Brain microvascular endothelial cell (primary cell): ENCODE results near the gene PEA15.

ENCODE experiments used
- DNase-seq: peaks from one replicate; pipeline ENCODE4 v3.0.0-alpha.2; 2020
- H3K27ac ChIP-seq: fragments of 250-450 bp; sonication (Bioruptor Pico); 2 replicates; pipeline ENCODE4 v1.5.1; 2020; ENCODE audit warnings: mild to moderate bottlenecking, moderate library complexity
- H3K27me3 ChIP-seq: fragments of 250-450 bp; sonication (Bioruptor Pico); replicated peaks from 2 replicates; pipeline ENCODE4 v1.5.1; 2020; ENCODE audit warnings: mild to moderate bottlenecking
- H3K36me3 ChIP-seq: fragments of 250-450 bp; sonication (Bioruptor Pico); replicated peaks from 2 replicates; pipeline ENCODE4 v1.5.1; 2020; ENCODE audit warnings: mild to moderate bottlenecking
- H3K4me3 ChIP-seq: 2 replicates; pipeline ENCODE4 v1.5.1; 2011; ENCODE audit warnings: low read depth, mild to moderate bottlenecking, control low read depth, low read length, moderate library complexity
- CTCF ChIP-seq: IDR thresholded peaks from 2 replicates; pipeline ENCODE4 v1.5.1; 2011; ENCODE audit warnings: low read depth, mild to moderate bottlenecking, moderate library complexity, low read length, control low read depth, inconsistent platforms; ENCODE audit errors: missing control alignments
- in situ Hi-C: cut with HindIII; loops from 2 replicates; pipeline ENCODE4 v1.10.0; 2017; ENCODE audit warnings: low sequenced_read_pairs, low pct_ligation_motif_present

Gene PEA15

DNA sequence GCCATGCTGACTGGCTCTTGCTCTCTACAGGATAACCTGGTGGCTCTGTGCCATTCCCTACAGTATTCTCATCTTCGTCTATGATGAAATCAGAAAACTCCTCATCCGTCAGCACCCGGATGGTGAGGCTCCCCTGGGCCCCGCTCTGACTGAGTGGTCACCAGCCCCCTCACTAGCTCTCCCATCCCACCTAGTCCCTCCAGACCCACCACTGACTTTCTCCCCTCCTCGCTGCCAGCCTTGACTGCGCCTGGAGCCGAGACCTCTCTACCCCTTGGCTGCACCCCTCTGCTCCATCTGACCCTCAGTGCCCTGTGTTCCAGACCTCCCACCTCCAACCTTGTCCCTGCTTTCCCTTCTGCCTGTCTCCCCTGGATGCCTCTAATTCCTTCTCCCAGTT, 18.9 kb upstream of the PEA15 start:
- in situ Hi-C loops = no loop called here
- TF ChIP-seq CTCF = no peak
- no peaks in the 10 kb centered on the region for H3K27me3 ChIP-seq
- no peak overlapping the region for H3K27ac ChIP-seq
- no peak overlapping the region for H3K4me3 ChIP-seq
- no peak for DNase-seq
- no peaks in the 10 kb centered on the region for H3K36me3 ChIP-seq

GRCh38 chr1:160186729-160187128, 18.5 kb upstream of the PEA15 start:
- in situ Hi-C loops = no loop called here
- no peaks in the 10 kb centered on the region for H3K27me3 ChIP-seq
- no peak for TF ChIP-seq CTCF
- H3K36me3 ChIP-seq = no peaks in the 10 kb centered on the region
- H3K27ac ChIP-seq = no peak overlapping the region
- H3K4me3 ChIP-seq = no peak overlapping the region
- DNase-seq = no peak

GRCh38 chr1:160187407-160187806, 17.8 kb upstream of the PEA15 start:
- Histone ChIP-seq H3K4me3 (no peak overlapping the region), H3K27ac (no peak overlapping the region), H3K36me3 (no peaks in the 10 kb centered on the region), H3K27me3 (no peaks in the 10 kb centered on the region)
- no peak for DNase-seq
- no peak for TF ChIP-seq CTCF
- in situ Hi-C loops = no loop called here

GRCh38 chr1:160188341-160188740, 16.8 kb upstream of the PEA15 start:
- Histone ChIP-seq H3K27ac (no peak overlapping the region), H3K36me3 (no peaks in the 10 kb centered on the region), H3K27me3 (no peaks in the 10 kb centered on the region), H3K4me3 (no peak overlapping the region)
- no peak for TF ChIP-seq CTCF
- in situ Hi-C loops = no loop called here
- no peak for DNase-seq

DNA sequence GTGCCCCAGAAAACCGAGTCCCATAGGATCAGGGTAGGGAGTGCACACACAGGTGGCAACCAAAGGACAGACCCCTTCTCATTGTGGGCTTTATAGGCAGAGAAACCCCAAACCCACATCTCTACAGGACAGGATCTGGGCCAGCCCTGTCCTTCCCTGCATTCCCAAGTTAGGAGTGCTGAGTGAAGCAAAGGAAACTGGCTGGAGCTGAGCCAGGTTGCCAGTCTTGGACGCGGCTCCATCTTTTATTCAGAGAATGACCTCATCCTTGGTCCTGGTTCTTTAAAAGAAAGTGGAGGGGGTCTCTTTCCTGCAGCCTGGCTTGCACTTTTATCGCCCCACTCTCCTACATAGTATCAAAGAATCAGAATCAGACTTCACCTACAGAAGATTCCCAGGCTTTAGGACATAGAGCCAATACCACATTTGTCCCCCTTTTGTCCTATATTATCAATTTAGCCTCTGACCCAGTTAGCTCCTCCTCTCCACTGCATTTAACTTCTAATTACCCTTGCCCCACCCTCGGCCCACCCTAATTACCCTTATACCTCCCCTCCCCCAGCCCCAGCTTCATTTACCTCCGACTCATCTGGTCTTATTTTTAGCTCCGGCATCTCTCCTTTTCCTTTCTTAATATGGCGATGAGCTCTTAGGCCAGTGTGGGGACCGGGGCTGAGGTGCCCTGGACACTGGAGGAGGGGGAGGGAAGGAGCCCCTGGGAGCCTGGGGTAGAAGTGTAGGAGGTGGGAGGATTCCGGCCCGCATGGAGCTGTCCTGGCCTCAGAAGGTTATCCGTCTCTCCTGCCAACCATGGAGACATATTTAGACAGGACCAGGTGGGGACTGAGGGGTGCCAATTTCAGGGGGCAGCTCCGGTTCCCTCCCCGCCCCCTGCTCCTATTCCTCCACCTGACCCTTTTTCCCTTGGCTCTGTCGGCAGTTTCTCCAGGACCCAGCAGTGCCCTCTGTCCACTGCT, 15.2 kb upstream of the PEA15 start, which contains the start of gene CASQ1:
TSS of gene CASQ1 (plus strand) at position 927 of the 977 bp plus-strand sequence. CDS start 177 bp downstream, outside the sequence.
- Histone ChIP-seq H3K27ac (no peak within 1 kb of the TSS), H3K27me3 (no peaks in the 10 kb centered on the region), H3K4me3 (no peak within 1 kb of the TSS), H3K36me3 (no peaks in the 10 kb centered on the region)
- no peak for TF ChIP-seq CTCF
- no peak for DNase-seq
- in situ Hi-C loops = no loop called here
